GM12878 (cell line): Measurements from ENCODE around the gene EPHA2. TPM values are rescaled to one million over a fixed set of nuclear protein-coding genes. Genes with fewer than 3 reads are reported as not detected.

Source experiments
- ATAC-seq: fragments of 200-7000 bp; cut with Tn5 transposase; 3 replicates; pipeline ENCODE4 v1.9.1; 2020; ENCODE audit warnings: mild to moderate bottlenecking, moderate library complexity
- BruUV-seq: library from RNA; stranded (reverse); fragments of 400-500 nt; replicated peaks from 2 replicates; lab custom pipeline; 2021; lab: Mats Ljungman, UMichigan
- CTCF ChIA-PET: fragments of 300-600 bp; sonication (Branson Sonifier 250); formaldehyde crosslinking; extraction: SDS; loops from one replicate; lab custom pipeline; 2021; ENCODE audit warnings: inconsistent platforms; lab: Yijun Ruan, JAX
- POLR2A ChIA-PET: fragments of 350-600 bp; formaldehyde crosslinking; extraction: SDS; loops from one replicate; lab custom pipeline; 2021; ENCODE audit warnings: inconsistent platforms; lab: Charles Lee
- RAD21 ChIA-PET: fragments of 300-600 bp; sonication (Branson Sonifier 250); formaldehyde crosslinking; loops from one replicate; lab custom pipeline; 2023; ENCODE audit warnings: antibody characterized with exemption; ENCODE audit not compliant: unreplicated experiment; lab: Charles Lee
- SMC1A ChIA-PET: fragments of 300-600 bp; sonication (Branson Sonifier 250); formaldehyde crosslinking; loops from one replicate; lab custom pipeline; 2023; ENCODE audit not compliant: unreplicated experiment, uncharacterized antibody; lab: Charles Lee
- DNase-seq: peaks from one replicate; pipeline ENCODE4 v3.0.0-alpha.2; 2011; ENCODE audit warnings: low read depth, low spot score
- FAIRE-seq: peaks from 3 replicates; lab custom pipeline; 2011; peaks lifted over from hg19 to GRCh38; lab: Jason Lieb, UNC
- H2AFZ ChIP-seq: 2 replicates; pipeline ENCODE4 v1.6.0; 2011; ENCODE audit warnings: low read depth, low read length, control low read depth; ENCODE audit not compliant: control insufficient read depth
- H3K27ac ChIP-seq: 2 replicates; pipeline ENCODE4 v1.5.1; 2011; ENCODE audit warnings: control low read depth; ENCODE audit not compliant: control insufficient read depth, insufficient read depth
- H3K27me3 ChIP-seq, 2 experiments: replicated peaks in 1 of 2; 2 replicates each; pipeline versions ENCODE4 v1.6.0 to v1.6.1; 2011; ENCODE audit warnings: low read length in 1 of 2; ENCODE audit not compliant: control insufficient read depth in 2 of 2, insufficient read depth in 2 of 2
- H3K36me3 ChIP-seq, 2 experiments: 2 replicates each; pipeline ENCODE4 v1.5.1; 2011; ENCODE audit warnings: low read length in 1 of 2; ENCODE audit not compliant: control insufficient read depth in 2 of 2, insufficient read depth in 2 of 2
- H3K4me1 ChIP-seq: 2 replicates; pipeline ENCODE4 v1.6.1; 2011; ENCODE audit warnings: mild to moderate bottlenecking, low read length, moderate library complexity, mixed read lengths; ENCODE audit not compliant: control insufficient read depth, insufficient read depth
- H3K4me2 ChIP-seq: 2 replicates; pipeline ENCODE4 v1.6.0; 2011; ENCODE audit warnings: control low read depth; ENCODE audit not compliant: control insufficient read depth, insufficient read depth
- H3K4me3 ChIP-seq: fragments of 200-600 bp; sonication (generic); 2 replicates; pipeline ENCODE4 v1.5.1; 2016
- H3K79me2 ChIP-seq: 2 replicates; pipeline ENCODE4 v1.6.0; 2011; ENCODE audit warnings: low read length; ENCODE audit not compliant: control insufficient read depth, insufficient read depth
- H3K9ac ChIP-seq: 2 replicates; pipeline ENCODE4 v1.8.0; 2011; ENCODE audit warnings: low read length, control low read depth, mixed read lengths; ENCODE audit not compliant: control insufficient read depth, insufficient read depth
- H3K9me3 ChIP-seq: replicated peaks from 3 replicates; pipeline ENCODE4 v1.5.1; 2011; ENCODE audit warnings: mild to moderate bottlenecking, low read length; ENCODE audit not compliant: control insufficient read depth, insufficient read depth
- H4K20me1 ChIP-seq: 2 replicates; pipeline ENCODE4 v1.6.0; 2011; ENCODE audit not compliant: control insufficient read depth, insufficient read depth
- BACH1 ChIP-seq: fragments of 450-650 bp; IDR thresholded peaks from 2 replicates; pipeline ENCODE4 v1.6.1; 2017; ENCODE audit warnings: mild to moderate bottlenecking, borderline replicate concordance
- CHD4 ChIP-seq: fragments of 200-600 bp; sonication (generic); IDR thresholded peaks from 2 replicates; pipeline ENCODE4 v1.6.1; 2016; ENCODE audit warnings: mild to moderate bottlenecking
- CUX1 ChIP-seq: IDR thresholded peaks from 2 replicates; pipeline ENCODE4 v1.6.1; 2012; ENCODE audit warnings: improper control_type of control experiment, low read depth, low read length; ENCODE audit not compliant: insufficient replicate concordance
- IRF5 ChIP-seq: fragments of 450-650 bp; IDR thresholded peaks from 2 replicates; pipeline ENCODE4 v1.6.1; 2017; ENCODE audit warnings: borderline replicate concordance
- NFYB ChIP-seq: IDR thresholded peaks from 2 replicates; pipeline ENCODE4 v1.6.1; 2011; ENCODE audit warnings: low read depth, mild to moderate bottlenecking, low read length, improper control_type of control experiment, moderate library complexity; ENCODE audit not compliant: insufficient read depth
- PBX3 ChIP-seq: IDR thresholded peaks from 2 replicates; pipeline ENCODE4 v1.6.1; 2011; ENCODE audit warnings: mild to moderate bottlenecking, low read depth, low read length, moderate library complexity; ENCODE audit not compliant: insufficient replicate concordance
- SIN3A ChIP-seq: IDR thresholded peaks from 2 replicates; pipeline ENCODE4 v1.6.1; 2012; ENCODE audit warnings: low read depth, low read length, improper control_type of control experiment
- TBL1XR1 ChIP-seq: IDR thresholded peaks from 2 replicates; pipeline ENCODE4 v1.6.1; 2012; ENCODE audit warnings: low read depth, low read length, improper control_type of control experiment
- TCF12 ChIP-seq: IDR thresholded peaks from 2 replicates; pipeline ENCODE4 v1.6.1; 2011; ENCODE audit warnings: low read depth, mild to moderate bottlenecking, low read length
- ZBTB11 ChIP-seq: fragments of 450-650 bp; formaldehyde crosslinking; IDR thresholded peaks from 2 replicates; pipeline ENCODE4 v1.5.0; 2022; ENCODE audit warnings: mild to moderate bottlenecking, missing genetic modification characterization
- ZNF207 ChIP-seq: fragments of 450-650 bp; IDR thresholded peaks from 2 replicates; pipeline ENCODE4 v1.6.1; 2014; ENCODE audit warnings: antibody characterized with exemption, mild to moderate bottlenecking, borderline replicate concordance
- WGBS: methylation state at CpG from one replicate; pipeline ENCODE4 v1.1.6; 2016; ENCODE audit warnings: low lambda C conversion rate; ENCODE audit not compliant: insufficient replicate concordance, insufficient coverage; ENCODE audit errors: missing lambda C conversion rate; 5-methylcytosine and 5-hydroxymethylcytosine counted together
- in situ Hi-C: fragments of 300-500 bp; cut with MboI; formaldehyde crosslinking; loops from 9 replicates; pipeline ENCODE4 v1.14.3; 2018; ENCODE audit warnings: mixed read lengths
- intact Hi-C: fragments of 100-400 bp; cut with micrococcal nuclease; formaldehyde crosslinking; loops from one replicate; pipeline ENCODE4 v1.14.2; 2022; ENCODE audit not compliant: unreplicated experiment
- polyA plus RNA-seq, 11 experiments: library from polyadenylated mRNA; depleted of rRNA in 4 of 11; unstranded in 6 of 11; stranded (reverse) in 5 of 11; fragments of >200 nt; fragmentation: Nextera tagmentation in 4 of 11; fragmentation: Illumina TruSeq in 1 of 11; extraction: Ambion mirVana in 4 of 11; extraction: Trizol in 1 of 11; gene quantifications; 1 replicate in 1 of 11; 2 replicates in 10 of 11; pipeline versions ENCODE4 v1.2.1 to v1.2.3, GENCODE V29; 2011 to 2016; ENCODE audit warnings: inconsistent platforms in 2 of 11, missing spikeins in 2 of 11, low read depth in 1 of 11
- total RNA-seq, 4 experiments: library from RNA; depleted of rRNA in 3 of 4; stranded (reverse); fragments of >200 nt in 3 of 4; fragmentation: Illumina TruSeq in 1 of 4; extraction: Trizol in 1 of 4; gene quantifications; 2 replicates each; pipeline versions ENCODE4 v1.2.1 to v1.2.3, GENCODE V29; 2013 to 2021

EPHA2 gene
- total and polyA plus RNA-seq, 10 of the 15 experiments (the other 5 are each of a cell fraction or from before 2014, with no cell fraction given): 0.04 to 0.51 (median 0.23) TPM; not detected in 2

GRCh38 chr1:16085522-16085921, 70.3 kb downstream of the EPHA2 start (continued):
- no peak for TF ChIP-seq IRF5
- TF ChIP-seq TBL1XR1: no peak
- TF ChIP-seq ZBTB11: no peak
- TF ChIP-seq, all 136 proteins: peak for 0

- no peaks in the 10 kb centered on the region for H3K9me3 ChIP-seq
- 33% methylated on average over 5 of the region's 5 CpGs for WGBS
- CTCF ChIA-PET: interaction anchor here (0.7 to 10.0 kb wide), 12 partner anchors 13 to 535 kb away, joined by 3 to 375 read pairs (median 6); no protein-coding TSS in a partner anchor
- H3K4me2 ChIP-seq: no peak overlapping the region
- H3K27me3 ChIP-seq: no peaks in the 10 kb centered on the region
- SMC1A ChIA-PET: interaction anchor here (1.2 to 5.1 kb wide), 4 partner anchors 98 to 281 kb away, joined by 3 to 49 read pairs (median 17); no protein-coding TSS in a partner anchor
- RAD21 ChIA-PET: interaction anchor here (0.9 to 9.7 kb wide), 5 partner anchors 84 to 154 kb away, joined by 3 to 223 read pairs (median 6); partner anchors contain the start of gene CPLANE2
- ATAC-seq (no peak), FAIRE-seq (no peak), DNase-seq (no peak)
- H4K20me1 ChIP-seq: no peaks in the 10 kb centered on the region
- in situ Hi-C loops: loop anchor here (5.0 kb wide), 1 partner anchor 99 kb away; no protein-coding TSS in a partner anchor
- H3K4me3 ChIP-seq: no peak overlapping the region
- intact Hi-C loops: no loop called here
- BruUV-seq: no TSS peak
- H3K9ac ChIP-seq: no peak overlapping the region
- H3K36me3 ChIP-seq: no peaks in the 10 kb centered on the region
- no peak overlapping the region for H2AFZ ChIP-seq
- POLR2A ChIA-PET: no interaction called here
- H3K27ac ChIP-seq: no peak overlapping the region
- no peaks in the 10 kb centered on the region for H3K79me2 ChIP-seq
- peaks cover 8% of the 10 kb centered on the region for H3K4me1 ChIP-seq
- no peak for TF ChIP-seq ZNF207
- TF ChIP-seq PBX3: no peak
- no peak for TF ChIP-seq CUX1
- TF ChIP-seq CHD4: no peak
- TF ChIP-seq BACH1: no peak
- no peak for TF ChIP-seq SIN3A
- TF ChIP-seq NFYB: no peak
- TF ChIP-seq TCF12: no peak
Measured at GRCh38 chr1:16083486-16083885, 72.4 kb downstream of the EPHA2 start.
